A673 (cell line): ENCODE results near the gene ADGRL1.
"Not testable (repeated sequence)": the region's sequence is repeated elsewhere in the genome, so short reads cannot be mapped to it uniquely, and the experiment has no call there.

Experiments used
- EZH2 ChIP-seq: fragments of 200-600 bp; sonication (generic); IDR thresholded peaks from 2 replicates; pipeline ENCODE4 v1.6.1; 2017; ENCODE audit warnings: borderline replicate concordance, low read depth, mild to moderate bottlenecking, mixed read lengths, antibody characterized with exemption, low read length; ENCODE audit not compliant: poor library complexity, severe bottlenecking
- TF ChIP-seq, protein P1 (sequence below): fragments of 300-800, 200-600 bp; sonication (generic); conservative IDR thresholded peaks from 2 replicates; pipeline ENCODE4 v1.5.1; 2017; ENCODE audit warnings: low read depth, mild to moderate bottlenecking, antibody characterized with exemption, low read length, moderate library complexity, mixed read lengths

DNA sequence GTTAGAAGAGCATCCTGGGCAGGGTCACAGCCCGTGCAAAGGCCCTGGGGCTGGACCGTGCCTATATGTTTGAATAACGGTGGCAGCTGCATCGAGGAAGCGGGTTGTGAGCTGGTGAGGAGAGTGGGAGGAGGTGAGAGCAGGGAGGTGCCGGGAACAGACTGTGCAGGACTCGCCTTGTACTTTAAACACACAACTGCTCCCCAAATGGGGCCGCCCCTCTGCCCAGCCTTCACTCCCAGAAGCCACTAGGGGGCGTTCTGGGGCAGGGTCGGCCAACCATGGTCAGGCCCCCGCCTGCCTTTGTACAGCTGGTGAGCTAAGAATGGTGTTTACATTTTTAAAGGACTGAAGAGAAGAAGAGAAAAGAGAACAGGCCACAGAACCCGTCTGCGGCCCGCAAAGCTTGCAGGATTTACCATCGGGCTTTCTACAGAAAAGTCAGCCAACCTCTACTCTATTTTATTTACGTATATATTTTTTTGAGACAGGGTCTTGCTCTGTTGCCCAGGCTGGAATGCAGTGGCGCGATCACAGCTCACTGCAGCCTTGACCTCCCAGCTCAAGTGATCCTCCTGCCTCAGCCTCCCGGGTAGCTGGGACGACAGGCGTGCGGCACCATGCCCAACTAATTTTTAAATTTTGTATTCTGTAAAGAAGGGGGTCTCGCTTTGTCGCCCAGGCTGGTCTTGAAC lies 5.7 kb downstream of the ADGRL1 start:
- TF ChIP-seq, protein P1, sequence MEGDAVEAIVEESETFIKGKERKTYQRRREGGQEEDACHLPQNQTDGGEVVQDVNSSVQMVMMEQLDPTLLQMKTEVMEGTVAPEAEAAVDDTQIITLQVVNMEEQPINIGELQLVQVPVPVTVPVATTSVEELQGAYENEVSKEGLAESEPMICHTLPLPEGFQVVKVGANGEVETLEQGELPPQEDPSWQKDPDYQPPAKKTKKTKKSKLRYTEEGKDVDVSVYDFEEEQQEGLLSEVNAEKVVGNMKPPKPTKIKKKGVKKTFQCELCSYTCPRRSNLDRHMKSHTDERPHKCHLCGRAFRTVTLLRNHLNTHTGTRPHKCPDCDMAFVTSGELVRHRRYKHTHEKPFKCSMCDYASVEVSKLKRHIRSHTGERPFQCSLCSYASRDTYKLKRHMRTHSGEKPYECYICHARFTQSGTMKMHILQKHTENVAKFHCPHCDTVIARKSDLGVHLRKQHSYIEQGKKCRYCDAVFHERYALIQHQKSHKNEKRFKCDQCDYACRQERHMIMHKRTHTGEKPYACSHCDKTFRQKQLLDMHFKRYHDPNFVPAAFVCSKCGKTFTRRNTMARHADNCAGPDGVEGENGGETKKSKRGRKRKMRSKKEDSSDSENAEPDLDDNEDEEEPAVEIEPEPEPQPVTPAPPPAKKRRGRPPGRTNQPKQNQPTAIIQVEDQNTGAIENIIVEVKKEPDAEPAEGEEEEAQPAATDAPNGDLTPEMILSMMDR: peak; percentile 70
- not testable (repeated sequence) for TF ChIP-seq EZH2
